Spleen (tissue), 7 donors: ENCODE data around the gene SSNA1.

ENCODE experiments used
- CTCF ChIP-seq, 11 experiments: fragments of 200-600 bp in 7 of 11; fragments of 450-650 bp in 4 of 11; sonication (generic) in 4 of 11; IDR thresholded peaks in 8 of 11; conservative IDR thresholded peaks in 3 of 11; 1 replicate in 7 of 11; 2 replicates in 4 of 11; pipeline versions ENCODE4 v1.4.0 to v1.8.0; 2016 to 2021; ENCODE audit warnings: antibody characterized with exemption in 11 of 11, inconsistent platforms in 4 of 11, mild to moderate bottlenecking in 1 of 11
- POLR2A ChIP-seq, 3 donors: fragments of 450-650 bp; IDR thresholded peaks; one replicate each; pipeline ENCODE4 v1.5.1; 2017; ENCODE audit warnings: antibody characterized with exemption in 3 of 3, mild to moderate bottlenecking in 1 of 3
- POLR2AphosphoS5 ChIP-seq, 3 donors: sonication (generic); formaldehyde crosslinking; IDR thresholded peaks; one replicate each; pipeline ENCODE4 v1.5.1; 2017; ENCODE audit warnings: antibody characterized with exemption in 3 of 3
- donor health status: DM: no; HTN: no; CAD: no; lungs with moderate emphysema.
- donor health status: DM: no; HTN: no; CAD: no.
- donor health status: DM: no; HTN: no; CAD: no.

DNA sequence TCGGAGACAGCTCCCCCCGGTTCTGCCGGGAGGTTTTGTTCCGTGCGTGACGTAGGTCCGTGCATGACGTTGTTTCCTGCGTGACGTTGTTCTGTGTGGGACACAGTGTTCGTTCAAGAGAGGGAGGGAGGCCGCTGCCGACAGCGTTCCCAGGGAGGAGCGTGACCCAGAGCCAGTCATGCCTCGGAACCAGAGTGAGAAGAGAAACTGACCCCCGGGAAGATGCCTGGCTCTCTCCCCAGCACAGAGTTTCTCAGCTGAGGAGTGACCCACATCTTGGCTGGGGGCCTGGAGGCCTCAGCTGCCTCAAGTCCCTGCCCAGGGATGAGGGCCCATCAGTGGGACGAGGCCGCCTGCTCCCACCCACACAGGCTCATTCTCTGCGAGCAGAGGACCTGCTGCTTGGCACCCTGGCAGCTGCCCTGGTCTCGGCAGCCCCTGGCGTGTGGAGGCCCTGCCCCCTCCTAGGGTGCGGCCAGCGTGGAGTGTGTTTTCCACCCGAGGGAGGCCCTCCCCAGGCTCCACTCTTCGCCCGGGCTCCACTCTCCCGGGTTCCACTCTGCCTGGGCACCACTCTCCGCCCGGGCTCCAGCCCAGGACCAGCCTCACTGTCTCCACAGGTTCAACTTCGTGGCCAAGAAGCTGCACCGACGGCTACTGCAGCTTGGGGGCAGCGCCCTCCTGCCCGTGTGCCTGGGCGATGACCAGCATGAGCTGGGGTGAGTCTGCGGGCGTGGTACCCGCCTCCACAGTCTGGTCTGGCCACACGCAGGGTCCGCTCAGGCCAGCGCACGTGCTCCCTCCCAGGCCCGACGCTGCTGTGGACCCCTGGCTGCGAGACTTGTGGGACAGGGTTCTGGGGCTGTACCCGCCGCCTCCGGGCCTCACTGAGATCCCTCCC lies 24.9 kb downstream of the SSNA1 start:
- TF ChIP-seq CTCF (IDR thresholded peaks at IDR 0.05 in 8 of 11, conservative IDR thresholded peaks at IDR 0.05 in 3 of 11), result no peak
- TF ChIP-seq POLR2A (IDR thresholded peaks at IDR 0.05), result no peak
- TF ChIP-seq POLR2AphosphoS5 (IDR thresholded peaks at IDR 0.05), result peak in 2 of 3 donors; percentile 15 to 45
